ENCODE measurements around the gene ACTL7B.

ACTL7B gene

DNA sequence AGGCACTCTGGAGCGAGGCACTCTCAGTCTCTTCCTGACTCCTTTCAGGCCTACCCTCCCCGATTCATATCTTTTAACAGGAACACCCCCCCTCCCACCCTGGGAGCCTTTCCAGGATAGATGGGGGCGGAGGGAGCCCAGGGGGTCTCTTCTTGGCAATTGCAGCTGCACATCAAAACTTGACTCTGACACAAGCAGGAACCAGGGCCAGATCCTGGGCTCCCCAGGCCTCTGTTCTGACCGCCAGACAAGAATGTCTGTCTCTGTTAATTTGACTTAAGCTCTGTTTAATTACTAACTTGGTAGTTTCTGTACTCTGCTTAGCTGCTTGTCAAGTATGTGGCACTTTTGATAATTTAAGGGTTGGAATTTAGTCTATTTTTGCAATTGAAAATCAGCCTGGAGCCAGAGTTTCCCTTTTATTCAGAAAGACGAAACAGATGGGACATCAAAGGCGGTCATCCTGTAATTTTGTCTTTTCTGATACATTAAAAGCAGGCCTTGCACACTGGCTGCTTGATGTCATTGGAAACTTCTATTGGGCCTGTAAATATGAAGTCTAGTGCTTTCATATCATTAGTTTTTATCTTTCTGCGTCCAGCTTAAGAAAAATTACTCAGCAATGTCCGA lies 43.3 kb downstream of the ACTL7B start:
- H3K9ac ChIP-seq (ENCODE audit: low read length) = no peak overlapping the region
- H3K27ac ChIP-seq (ENCODE audit: low read length) = no peak overlapping the region
- H3K4me1 ChIP-seq (ENCODE audit: control insufficient read depth, low read depth, low read length) = peaks cover 3% of the 10 kb centered on the region
- H3K27me3 ChIP-seq (ENCODE audit: control insufficient read depth, insufficient read depth, low read length) = no peaks in the 10 kb centered on the region
- H3K36me3 ChIP-seq (ENCODE audit: control insufficient read depth, low read depth, low read length) = no peaks in the 10 kb centered on the region
- no peak overlapping the region for H3K4me3 ChIP-seq (ENCODE audit: low read length)
- H3K9me3 ChIP-seq (ENCODE audit: control insufficient read depth, low read depth, low read length) = no peaks in the 10 kb centered on the region

DNA sequence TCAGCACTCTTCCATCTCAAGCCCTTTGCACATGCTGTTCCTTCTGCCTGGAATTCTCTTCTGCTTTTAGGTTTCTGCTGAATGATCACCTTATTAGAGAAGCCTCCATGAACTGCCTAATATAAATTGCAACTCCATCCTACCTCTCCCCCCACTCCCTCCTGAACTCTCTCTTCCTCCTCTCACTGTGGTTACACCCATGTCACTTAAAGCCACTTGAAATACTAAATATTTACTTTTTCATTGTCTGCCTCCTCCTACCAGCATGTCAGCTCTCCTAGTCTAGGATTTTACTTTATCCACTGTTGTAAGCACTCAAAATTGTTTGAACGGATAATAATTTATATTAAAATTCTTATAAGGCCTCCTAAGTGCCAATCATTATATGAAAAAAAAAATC lies 43.8 kb downstream of the ACTL7B start:
- Histone ChIP-seq H3K36me3 (ENCODE audit: control insufficient read depth, low read depth, low read length) (no peaks in the 10 kb centered on the region), H3K27me3 (ENCODE audit: control insufficient read depth, insufficient read depth, low read length) (no peaks in the 10 kb centered on the region), H3K9ac (ENCODE audit: low read length) (no peak overlapping the region), H3K27ac (ENCODE audit: low read length) (no peak overlapping the region), H3K4me1 (ENCODE audit: control insufficient read depth, low read depth, low read length) (peaks cover 3% of the 10 kb centered on the region), H3K4me3 (ENCODE audit: low read length) (no peak overlapping the region), H3K9me3 (ENCODE audit: control insufficient read depth, low read depth, low read length) (no peaks in the 10 kb centered on the region)

DNA sequence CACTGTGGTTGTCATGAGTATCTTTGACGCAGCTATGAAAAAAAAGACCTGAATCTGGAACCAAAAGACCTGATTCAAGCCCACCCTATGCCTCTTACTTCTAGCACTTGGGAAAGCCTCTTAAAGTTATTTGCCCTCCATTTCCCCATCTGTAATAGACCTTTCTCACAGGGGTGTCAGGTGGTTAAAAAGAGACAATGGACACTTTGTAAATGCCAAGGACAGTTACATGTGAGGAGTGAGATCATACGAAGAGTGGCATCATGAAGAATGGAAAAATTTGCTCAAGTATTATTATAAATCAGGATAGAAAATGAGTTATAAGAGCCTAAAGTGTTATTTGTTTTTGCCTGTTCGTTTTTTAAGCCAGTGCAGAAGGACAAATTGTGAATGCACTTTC lies 46.5 kb downstream of the ACTL7B start:
- Histone ChIP-seq H3K4me1 (ENCODE audit: control insufficient read depth, low read depth, low read length) (no peaks in the 10 kb centered on the region), H3K27ac (ENCODE audit: low read length) (no peak overlapping the region), H3K9me3 (ENCODE audit: control insufficient read depth, low read depth, low read length) (no peaks in the 10 kb centered on the region), H3K36me3 (ENCODE audit: control insufficient read depth, low read depth, low read length) (no peaks in the 10 kb centered on the region), H3K9ac (ENCODE audit: low read length) (no peak overlapping the region), H3K4me3 (ENCODE audit: low read length) (no peak overlapping the region), H3K27me3 (ENCODE audit: control insufficient read depth, insufficient read depth, low read length) (no peaks in the 10 kb centered on the region)
